Upper lobe of right lung (tissue), 1 donor: ENCODE data around the gene TPST1. TPM values are rescaled to one million over a fixed set of nuclear protein-coding genes. Genes with fewer than 3 reads are reported as not detected.

ENCODE experiments used
- ATAC-seq: fragments of 200-7000 bp; cut with Tn5 transposase; one replicate; pipeline ENCODE4 v1.9.1; 2020; ENCODE audit warnings: mild to moderate bottlenecking, moderate library complexity
- DNase-seq: peaks from one replicate; pipeline ENCODE4 v3.0.0-alpha.2; 2020
- H3K27ac ChIP-seq: fragments of 200-600 bp; one replicate; pipeline ENCODE4 v1.8.0; 2022
- H3K27me3 ChIP-seq: fragments of 200-600 bp; one replicate; pipeline ENCODE4 v1.8.0; 2022; ENCODE audit warnings: mild to moderate bottlenecking
- H3K36me3 ChIP-seq: fragments of 200-600 bp; one replicate; pipeline ENCODE4 v1.8.0; 2022
- H3K4me1 ChIP-seq: fragments of 200-600 bp; one replicate; pipeline ENCODE4 v1.8.0; 2022
- H3K4me3 ChIP-seq: fragments of 200-600 bp; one replicate; pipeline ENCODE4 v1.8.0; 2022; ENCODE audit warnings: mild to moderate bottlenecking
- H3K9me3 ChIP-seq: fragments of 200-600 bp; one replicate; pipeline ENCODE4 v1.8.0; 2022
- CTCF ChIP-seq: fragments of 200-600 bp; IDR thresholded peaks from one replicate; pipeline ENCODE4 v1.8.0; 2022; ENCODE audit warnings: antibody characterized with exemption
- intact Hi-C: fragments of 100-400 bp; cut with DNase I; formaldehyde crosslinking; loops from one replicate; pipeline ENCODE4 v1.11.0; 2022
- total RNA-seq: library from RNA; stranded (reverse); fragmentation: NEBNext Ultra II Directional; extraction: Animal tissue kit (Norgen Biotek cat#: 25700); gene quantifications from one replicate; pipeline ENCODE4 v1.2.1, GENCODE V29; 2021
- donor health status: DM: no; HTN: yes; CAD: no; lungs with severe emphysema.

TPST1 gene
- total RNA-seq, 1 donor from 2014 or later: 20.1 TPM

- intact Hi-C loops: no loop called here
- no peak for ATAC-seq
- TF ChIP-seq CTCF: no peak
- Histone ChIP-seq H3K4me3 (no peak overlapping the region), H3K27me3 (no peaks in the 10 kb centered on the region), H3K9me3 (no peaks in the 10 kb centered on the region), H3K4me1 (no peaks in the 10 kb centered on the region), H3K27ac (no peak overlapping the region), H3K36me3 (no peaks in the 10 kb centered on the region)
- DNase-seq: no peak
These were observed 28.2 kb upstream of the TPST1 start for GRCh38 chr7:66176914-66177313.

- no peak for TF ChIP-seq CTCF
- H3K4me1 ChIP-seq: no peaks in the 10 kb centered on the region
These were observed 26.9 kb upstream of the TPST1 start for GRCh38 chr7:66178258-66178657.

GRCh38 chr7:66181329-66181728 lies 23.8 kb upstream of the TPST1 start:
- Histone ChIP-seq H3K4me3 (no peak overlapping the region), H3K27me3 (no peaks in the 10 kb centered on the region), H3K36me3 (no peaks in the 10 kb centered on the region), H3K27ac (no peak overlapping the region), H3K4me1 (no peaks in the 10 kb centered on the region), H3K9me3 (no peaks in the 10 kb centered on the region)
- no peak for DNase-seq
- ATAC-seq: no peak
- TF ChIP-seq CTCF: no peak
- intact Hi-C loops: no loop called here

More at GRCh38 chr7:66178258-66178657, 26.9 kb upstream of the TPST1 start:
- H3K27ac ChIP-seq: no peak overlapping the region
- no peaks in the 10 kb centered on the region for H3K36me3 ChIP-seq
- H3K4me3 ChIP-seq: no peak overlapping the region
- no peak for ATAC-seq
- no peak for DNase-seq
- H3K27me3 ChIP-seq: no peaks in the 10 kb centered on the region
- intact Hi-C loops: no loop called here
- no peaks in the 10 kb centered on the region for H3K9me3 ChIP-seq

GRCh38 chr7:66181845-66182244 lies 23.3 kb upstream of the TPST1 start:
- Histone ChIP-seq H3K36me3 (no peaks in the 10 kb centered on the region), H3K27ac (no peak overlapping the region), H3K9me3 (no peaks in the 10 kb centered on the region), H3K4me1 (no peaks in the 10 kb centered on the region), H3K4me3 (no peak overlapping the region), H3K27me3 (no peaks in the 10 kb centered on the region)
- intact Hi-C loops: no loop called here
- DNase-seq (no peak), ATAC-seq (no peak)
- no peak for TF ChIP-seq CTCF

GRCh38 chr7:66182920-66183319 lies 22.2 kb upstream of the TPST1 start:
- DNase-seq (peak; percentile 79), ATAC-seq (peak; percentile 91)
- Histone ChIP-seq H3K9me3 (no peaks in the 10 kb centered on the region), H3K27ac (peak overlapping the region; percentile 30), H3K27me3 (no peaks in the 10 kb centered on the region), H3K4me1 (no peaks in the 10 kb centered on the region), H3K36me3 (no peaks in the 10 kb centered on the region), H3K4me3 (no peak overlapping the region)
- no peak for TF ChIP-seq CTCF
- intact Hi-C loops: no loop called here

GRCh38 chr7:66183700-66184099 lies 21.4 kb upstream of the TPST1 start:
- peak; percentile 48 for ATAC-seq
- Histone ChIP-seq H3K9me3 (no peaks in the 10 kb centered on the region), H3K27me3 (no peaks in the 10 kb centered on the region), H3K4me3 (no peak overlapping the region), H3K4me1 (no peaks in the 10 kb centered on the region), H3K27ac (no peak overlapping the region), H3K36me3 (no peaks in the 10 kb centered on the region)
- intact Hi-C loops: no loop called here
- DNase-seq: no peak
- TF ChIP-seq CTCF: no peak
